Stomach smooth muscle (tissue), 2 donors: ENCODE data around the gene CIB1.

Source experiments
- H3K27ac ChIP-seq: one replicate; pipeline ENCODE4 v1.7.0; 2013; ENCODE audit warnings: mild to moderate bottlenecking, low read length, inconsistent platforms
- H3K27me3 ChIP-seq, 2 donors: one replicate each; pipeline ENCODE4 v1.7.0; 2013; ENCODE audit warnings: low read length in 2 of 2; ENCODE audit not compliant: insufficient read depth in 2 of 2, control insufficient read depth in 1 of 2
- H3K36me3 ChIP-seq, 2 donors: one replicate each; pipeline ENCODE4 v1.7.0; 2013; ENCODE audit warnings: low read length in 2 of 2; ENCODE audit not compliant: control insufficient read depth in 2 of 2, insufficient read depth in 2 of 2
- H3K4me1 ChIP-seq: one replicate; pipeline ENCODE4 v1.7.0; 2013; ENCODE audit warnings: low read length; ENCODE audit not compliant: control insufficient read depth, insufficient read depth
- H3K4me3 ChIP-seq, 2 donors: one replicate each; pipeline ENCODE4 v1.7.0; 2013; ENCODE audit warnings: low read length in 2 of 2
- H3K9ac ChIP-seq, 2 donors: one replicate each; pipeline ENCODE4 v1.7.0; 2013; ENCODE audit warnings: low read length in 2 of 2, mild to moderate bottlenecking in 1 of 2
- H3K9me3 ChIP-seq, 2 donors: one replicate each; pipeline ENCODE4 v1.7.0; 2013; ENCODE audit warnings: low read length in 2 of 2; ENCODE audit not compliant: control insufficient read depth in 2 of 2
- donor health status: healthy.
- donor health status: Pancreatic carcinoma.

CIB1 gene

DNA sequence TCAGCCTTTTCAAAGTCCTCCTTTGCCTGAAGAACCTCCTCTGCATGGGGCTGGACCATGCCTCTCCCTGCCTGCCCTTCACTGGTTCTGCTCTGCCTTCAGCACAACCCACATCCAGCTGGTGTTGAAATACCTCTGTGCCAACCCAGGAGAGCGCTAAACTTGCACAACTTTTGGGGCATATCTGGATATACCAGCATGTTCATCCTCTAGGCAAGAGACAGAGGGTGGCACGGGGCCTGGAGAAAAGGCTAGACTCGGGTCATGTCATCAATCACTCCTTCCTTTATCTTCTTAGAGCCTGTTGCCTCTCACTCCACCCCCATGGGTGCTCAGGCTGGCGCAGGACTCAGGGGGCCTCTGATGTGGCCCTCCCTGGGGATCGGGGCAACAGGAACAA lies 27.9 kb downstream of the CIB1 start:
- peaks cover 54% of the 10 kb centered on the region for H3K4me1 ChIP-seq
- H3K27me3 ChIP-seq: no peaks in the 10 kb centered on the region
- H3K27ac ChIP-seq: no peak overlapping the region
- no peak overlapping the region for H3K4me3 ChIP-seq
- H3K9ac ChIP-seq: no peak overlapping the region
- H3K9me3 ChIP-seq: no peaks in the 10 kb centered on the region
- peaks cover 6 to 8% of the 10 kb centered on the region in 2 donors for H3K36me3 ChIP-seq

DNA sequence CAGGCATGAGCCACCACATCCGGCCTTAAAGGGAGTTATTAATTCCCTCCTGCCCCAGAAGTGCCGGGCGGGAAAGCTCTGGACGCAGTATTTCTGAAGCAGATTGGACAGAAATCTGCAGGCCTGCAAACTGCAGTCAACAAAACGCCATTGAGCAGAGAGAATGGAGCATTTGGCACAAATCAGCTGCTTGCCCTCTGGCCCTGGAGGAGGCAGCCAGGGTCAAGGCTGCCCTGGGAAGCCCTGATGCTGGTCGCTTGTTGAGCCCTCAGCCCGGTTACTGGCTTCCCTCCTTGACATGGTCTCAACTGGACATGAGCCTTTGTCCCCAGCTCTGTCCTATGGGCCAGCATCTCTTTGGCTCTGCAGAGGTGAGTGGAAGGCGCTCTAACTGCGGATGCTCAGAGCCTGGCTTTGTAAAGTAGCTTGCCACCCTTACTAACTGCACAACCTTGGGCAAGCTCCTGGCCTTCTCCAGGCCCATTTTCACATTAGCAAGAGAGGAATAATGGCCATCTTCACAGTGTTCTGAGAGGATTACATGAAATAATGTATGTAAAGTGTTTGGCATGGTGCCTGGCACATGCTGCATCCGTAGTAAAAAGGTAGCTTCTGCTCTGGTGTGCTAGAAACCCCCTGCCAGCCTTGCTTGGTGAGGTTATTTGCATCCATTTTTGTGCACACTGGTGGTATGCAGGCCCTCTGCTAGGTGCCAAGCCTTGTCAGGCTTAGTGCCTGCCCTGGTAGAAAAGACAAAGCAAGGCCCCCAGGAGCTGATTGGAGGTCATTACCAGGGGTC lies 28.5 kb downstream of the CIB1 start:
- no peak overlapping the region for H3K4me3 ChIP-seq
- peaks cover 53% of the 10 kb centered on the region for H3K4me1 ChIP-seq
- no peaks in the 10 kb centered on the region for H3K27me3 ChIP-seq
- no peak overlapping the region for H3K9ac ChIP-seq
- H3K9me3 ChIP-seq: no peaks in the 10 kb centered on the region
- H3K36me3 ChIP-seq: peaks cover 6 to 7% of the 10 kb centered on the region in 2 donors
- no peak overlapping the region for H3K27ac ChIP-seq

DNA sequence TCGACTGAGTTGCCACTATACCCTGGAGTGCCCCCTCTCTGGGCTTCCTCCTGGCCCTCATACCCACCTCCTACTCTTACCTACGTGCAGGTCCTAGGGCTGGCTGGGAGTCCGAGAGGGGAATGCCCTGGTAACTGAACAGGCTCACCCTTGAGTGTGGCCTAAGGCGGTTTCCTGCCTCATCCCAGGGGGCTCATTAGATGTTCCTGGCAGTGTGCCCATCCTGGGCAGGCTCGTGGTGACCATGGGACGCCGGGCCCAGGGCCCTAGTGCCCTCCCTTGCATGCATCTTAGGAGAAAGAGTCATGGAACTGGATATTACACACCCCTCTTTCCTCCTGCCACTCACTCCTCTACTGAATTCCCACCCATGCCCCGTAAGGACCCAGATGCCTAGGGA lies 29.8 kb downstream of the CIB1 start:
- H3K27ac ChIP-seq: no peak overlapping the region
- H3K4me1 ChIP-seq: peaks cover 50% of the 10 kb centered on the region
- H3K27me3 ChIP-seq: no peaks in the 10 kb centered on the region
- H3K4me3 ChIP-seq: peak overlapping the region in 1 of 2 donors; percentile 85
- H3K9ac ChIP-seq: no peak overlapping the region
- H3K36me3 ChIP-seq: peaks cover 0 to 5% of the 10 kb centered on the region in 2 donors
- H3K9me3 ChIP-seq: no peaks in the 10 kb centered on the region

DNA sequence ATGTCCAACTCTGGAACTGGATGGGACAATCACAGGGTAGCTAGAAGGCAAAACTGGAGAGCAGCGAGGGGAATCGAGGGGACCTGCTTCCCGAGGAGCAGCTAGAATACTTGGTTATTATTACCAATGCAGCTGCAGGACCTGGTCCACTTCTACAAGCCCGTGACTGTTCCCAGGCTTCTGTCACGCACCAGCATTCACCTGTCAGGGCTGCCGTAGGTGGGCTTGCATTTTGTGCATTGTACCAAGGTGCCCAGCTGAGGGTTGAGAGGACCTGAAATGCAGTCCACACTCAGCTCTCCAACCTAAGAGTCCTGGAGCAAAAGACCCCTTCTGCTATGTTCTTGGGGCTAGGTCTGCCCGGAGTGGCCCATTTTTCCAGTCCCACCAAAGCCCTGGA lies 30.3 kb downstream of the CIB1 start:
- no peaks in the 10 kb centered on the region for H3K9me3 ChIP-seq
- peaks cover 50% of the 10 kb centered on the region for H3K4me1 ChIP-seq
- no peak overlapping the region for H3K9ac ChIP-seq
- peaks cover 0 to 5% of the 10 kb centered on the region in 2 donors for H3K36me3 ChIP-seq
- no peaks in the 10 kb centered on the region for H3K27me3 ChIP-seq
- peak overlapping the region in 1 of 2 donors; percentile 85 for H3K4me3 ChIP-seq
- no peak overlapping the region for H3K27ac ChIP-seq

DNA sequence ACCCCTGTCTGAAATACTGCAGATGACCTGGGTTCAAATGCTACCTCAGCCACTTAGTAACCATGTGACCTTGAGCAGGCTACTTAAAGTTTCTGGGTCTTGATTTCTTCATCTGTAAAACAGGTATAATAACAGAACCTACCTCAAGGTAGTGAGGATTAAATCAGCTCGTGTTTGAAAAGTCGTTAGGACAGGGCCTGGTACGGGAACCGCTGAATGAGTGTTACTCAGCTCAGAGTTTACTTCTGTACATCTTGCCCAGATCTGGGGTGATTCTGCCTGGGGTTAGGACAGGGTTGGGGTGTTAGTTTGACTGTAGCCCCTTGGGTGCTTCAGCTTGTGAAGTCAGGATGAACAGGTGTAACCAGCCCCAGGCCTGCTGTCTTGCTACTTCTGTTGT lies 30.8 kb downstream of the CIB1 start:
- Histone ChIP-seq H3K27ac (peak overlapping the region; percentile 76), H3K4me3 (peak overlapping the region; percentile 75 to 85), H3K27me3 (no peaks in the 10 kb centered on the region), H3K4me1 (peaks cover 50% of the 10 kb centered on the region), H3K36me3 (peaks cover 0 to 5% of the 10 kb centered on the region in 2 donors), H3K9ac (peak overlapping the region in 1 of 2 donors; percentile 85), H3K9me3 (no peaks in the 10 kb centered on the region)

DNA sequence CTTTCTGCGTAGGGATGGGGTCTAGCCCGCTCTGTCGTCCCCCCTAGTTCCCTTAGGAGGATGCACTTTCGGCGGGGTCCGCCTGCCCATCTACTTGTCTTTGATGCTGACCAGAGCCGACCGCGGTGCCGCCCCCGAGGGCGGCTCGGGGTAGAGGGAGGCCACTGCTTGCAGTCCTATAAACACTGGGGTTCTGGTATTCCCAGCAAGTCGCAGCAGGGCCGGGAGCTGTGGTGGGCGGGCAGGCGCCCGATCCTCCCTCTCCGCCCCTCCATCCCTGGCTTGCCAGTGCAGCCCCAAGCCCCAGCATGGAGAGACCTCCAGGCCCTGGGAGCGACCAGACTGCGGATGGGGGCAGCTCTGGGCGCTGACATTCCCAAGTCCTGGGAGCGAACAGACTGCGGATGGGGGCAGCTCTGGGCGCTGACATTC lies 31.8 kb downstream of the CIB1 start:
- peak overlapping the region; percentile 71 to 85 for H3K9ac ChIP-seq
- H3K27ac ChIP-seq: peak overlapping the region; percentile 76
- H3K4me1 ChIP-seq: peaks cover 50% of the 10 kb centered on the region
- peak overlapping the region; percentile 75 to 85 for H3K4me3 ChIP-seq
- H3K9me3 ChIP-seq: no peaks in the 10 kb centered on the region
- no peaks in the 10 kb centered on the region for H3K27me3 ChIP-seq
- H3K36me3 ChIP-seq: peaks cover 0 to 5% of the 10 kb centered on the region in 2 donors

DNA sequence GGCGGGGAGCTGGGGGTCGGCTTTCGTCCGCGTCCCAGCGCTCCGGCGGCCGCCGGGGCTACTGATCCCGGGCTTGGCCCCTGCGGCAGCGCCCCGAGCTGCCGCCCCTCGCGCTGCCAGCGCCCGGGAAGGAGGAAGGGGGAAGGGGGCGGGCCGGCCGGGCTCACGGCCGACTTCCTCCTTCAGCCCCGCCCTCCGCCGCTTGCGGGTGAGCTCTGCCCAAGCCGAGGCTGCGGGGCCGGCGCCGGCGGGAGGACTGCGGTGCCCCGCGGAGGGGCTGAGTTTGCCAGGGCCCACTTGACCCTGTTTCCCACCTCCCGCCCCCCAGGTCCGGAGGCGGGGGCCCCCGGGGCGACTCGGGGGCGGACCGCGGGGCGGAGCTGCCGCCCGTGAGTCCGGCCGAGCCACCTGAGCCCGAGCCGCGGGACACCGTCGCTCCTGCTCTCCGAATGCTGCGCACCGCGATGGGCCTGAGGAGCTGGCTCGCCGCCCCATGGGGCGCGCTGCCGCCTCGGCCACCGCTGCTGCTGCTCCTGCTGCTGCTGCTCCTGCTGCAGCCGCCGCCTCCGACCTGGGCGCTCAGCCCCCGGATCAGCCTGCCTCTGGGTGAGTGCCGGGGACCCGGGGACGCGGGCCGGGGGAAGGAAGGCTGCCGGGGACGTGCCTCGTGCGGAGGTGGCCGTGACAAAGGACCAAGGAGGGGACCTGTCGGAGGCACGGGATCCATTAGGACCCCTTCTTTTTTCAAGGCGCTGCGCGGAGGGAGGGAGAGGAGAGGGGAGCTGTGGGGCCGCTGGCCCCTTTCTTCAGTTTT lies 32.4 kb downstream of the CIB1 start, which contains the start of gene SEMA4B:
Gene SEMA4B, plus strand, starts transcription at position 201 of the 814 bp plus-strand sequence. Its CDS starts 249 bp downstream, at position 450.
- Histone ChIP-seq H3K9me3 (no peaks in the 10 kb centered on the region), H3K4me3 (peak within 1 kb of the TSS; percentile 75 to 85), H3K4me1 (peaks cover 50% of the 10 kb centered on the region), H3K27ac (peak within 1 kb of the TSS; percentile 76), H3K27me3 (no peaks in the 10 kb centered on the region), H3K9ac (peak within 1 kb of the TSS; percentile 71 to 85), H3K36me3 (peaks cover 0 to 5% of the 10 kb centered on the region in 2 donors)

DNA sequence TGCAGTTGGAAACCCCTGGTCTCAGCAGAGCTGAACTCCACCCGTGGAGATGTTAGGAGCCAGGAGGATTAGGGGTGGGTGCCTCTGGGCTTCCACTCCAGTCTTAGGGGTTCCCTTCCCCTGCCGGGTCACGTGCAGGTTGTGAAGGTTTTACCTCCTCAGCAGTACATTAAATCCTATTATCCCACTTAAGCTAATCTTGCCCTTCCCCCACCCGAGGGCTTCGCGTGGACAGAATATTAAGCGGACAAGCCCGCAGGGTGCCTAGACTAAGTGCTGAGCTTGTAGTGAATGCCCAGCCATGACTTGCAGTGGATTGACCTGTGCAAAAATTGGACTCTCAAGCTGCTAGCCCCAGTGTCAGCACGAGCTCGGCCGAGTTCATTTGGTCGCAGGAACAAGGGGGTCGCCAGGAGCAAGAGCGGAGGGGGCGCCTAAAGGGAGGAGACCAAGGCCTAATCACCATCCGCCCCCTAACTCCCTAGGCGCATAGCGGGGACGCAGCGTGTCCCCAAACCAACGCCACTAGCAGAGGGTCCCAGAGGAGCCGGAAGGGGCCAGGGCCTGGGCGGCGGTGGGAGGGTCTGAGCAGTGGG lies 33.1 kb downstream of the CIB1 start:
- peak overlapping the region; percentile 76 for H3K27ac ChIP-seq
- H3K4me1 ChIP-seq: peaks cover 44% of the 10 kb centered on the region
- H3K9me3 ChIP-seq: no peaks in the 10 kb centered on the region
- H3K27me3 ChIP-seq: no peaks in the 10 kb centered on the region
- H3K36me3 ChIP-seq: peaks cover 0 to 3% of the 10 kb centered on the region in 2 donors
- peak overlapping the region; percentile 29 to 85 for H3K9ac ChIP-seq
- H3K4me3 ChIP-seq: peak overlapping the region; percentile 75 to 85

DNA sequence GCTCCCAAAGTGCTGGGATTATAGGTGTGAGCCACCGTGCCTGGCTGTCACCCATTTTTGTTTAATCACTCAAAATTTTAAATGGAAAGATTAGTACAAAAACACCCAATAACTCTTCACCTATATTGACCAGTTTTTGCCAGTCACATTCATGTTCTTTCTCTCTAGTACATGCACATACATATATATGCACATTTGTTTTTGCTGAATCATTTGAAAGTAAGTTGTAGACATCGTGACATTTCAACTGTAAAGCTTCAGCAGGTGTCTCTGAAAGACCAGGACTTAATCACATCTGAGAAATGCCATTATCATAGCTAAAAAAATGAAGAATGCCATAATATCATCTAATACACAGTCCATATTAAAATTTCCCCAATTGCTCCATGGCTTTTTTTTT lies 39.1 kb downstream of the CIB1 start:
- Histone ChIP-seq H3K4me3 (no peak overlapping the region), H3K9ac (no peak overlapping the region), H3K4me1 (peaks cover 43% of the 10 kb centered on the region), H3K27ac (peak overlapping the region; percentile 31), H3K36me3 (no peaks in the 10 kb centered on the region), H3K27me3 (no peaks in the 10 kb centered on the region), H3K9me3 (no peaks in the 10 kb centered on the region)

DNA sequence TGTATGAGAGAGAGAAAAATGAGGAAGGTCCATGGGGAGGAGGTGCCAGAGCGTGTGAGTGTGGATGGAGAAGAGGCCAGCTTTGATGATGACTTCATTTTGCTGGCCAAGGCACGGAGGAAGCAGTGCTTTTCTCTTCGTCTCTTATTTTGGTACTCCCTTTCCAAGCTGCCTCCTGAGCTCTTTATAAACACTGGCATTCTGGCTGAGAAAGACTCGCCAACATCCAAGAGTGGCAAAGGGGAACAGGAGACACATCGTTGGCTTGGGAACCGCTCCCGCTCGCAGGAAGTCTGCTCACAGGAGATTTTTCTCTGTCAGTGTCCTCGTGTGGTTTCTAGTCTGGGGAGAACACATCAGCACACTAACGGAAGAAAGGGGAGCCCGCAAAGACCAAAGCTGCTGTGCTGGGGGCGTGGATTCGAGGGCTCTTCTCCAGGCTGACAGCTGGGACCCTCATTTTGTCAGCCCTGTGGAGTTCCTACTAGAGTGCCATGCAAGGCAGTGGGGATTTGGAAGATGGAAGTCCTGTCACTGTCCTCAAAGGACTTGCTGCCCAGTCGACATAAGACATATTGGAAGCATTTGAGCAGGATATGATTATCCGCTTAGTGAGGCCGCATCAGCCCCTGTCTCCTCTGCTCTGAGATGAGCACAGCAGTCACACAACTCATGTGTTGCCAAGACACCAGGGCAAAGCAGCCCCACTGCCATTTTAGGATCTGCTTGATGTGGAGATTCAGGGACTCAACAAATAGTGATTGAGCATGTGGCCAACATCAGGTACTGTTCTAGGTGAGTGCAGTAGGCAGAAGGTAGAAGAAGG lies 40.6 kb downstream of the CIB1 start:
- Histone ChIP-seq H3K4me3 (peak overlapping the region; percentile 40 to 58), H3K27ac (peak overlapping the region; percentile 90), H3K9me3 (no peaks in the 10 kb centered on the region), H3K27me3 (no peaks in the 10 kb centered on the region), H3K36me3 (no peaks in the 10 kb centered on the region), H3K9ac (peak overlapping the region; percentile 58 to 64), H3K4me1 (peaks cover 44% of the 10 kb centered on the region)
